Body of pancreas (tissue), 4 donors: ENCODE results near the gene NXPH1. TPM values are rescaled to one million over a fixed set of nuclear protein-coding genes. Genes with fewer than 3 reads are reported as not detected.

Experiments used
- ATAC-seq: fragments of 150-250 bp; one replicate; pipeline ENCODE4 v1.9.1; 2016
- DNase-seq, 4 donors: peaks; one replicate each; pipeline ENCODE4 v3.0.0-alpha.2; 2019
- H3K27ac ChIP-seq, 4 donors: fragments of 200-600 bp; sonication (generic); 1 replicate in 3 of 4; 2 replicates in 1 of 4; pipeline versions ENCODE4 v1.5.1 to v1.6.1; 2016 to 2019; ENCODE audit warnings: mild to moderate bottlenecking in 1 of 4, mixed read lengths in 1 of 4, moderate library complexity in 1 of 4
- H3K27me3 ChIP-seq, 2 donors: fragments of 200-600 bp; sonication (generic); one replicate each; pipeline ENCODE4 v1.6.0; 2016; ENCODE audit warnings: mild to moderate bottlenecking in 1 of 2
- H3K36me3 ChIP-seq, 2 donors: fragments of 200-600 bp; sonication (generic); replicated peaks in 1 of 2; 2 replicates each; pipeline ENCODE4 v1.5.1; 2016; ENCODE audit warnings: low read depth in 2 of 2; ENCODE audit not compliant: insufficient read depth in 1 of 2
- H3K4me1 ChIP-seq: fragments of 200-600 bp; sonication (generic); one replicate; pipeline ENCODE4 v1.6.0; 2016
- H3K4me3 ChIP-seq, 2 donors: fragments of 200-600 bp; sonication (generic); 1 replicate in 1 of 2; 2 replicates in 1 of 2; pipeline ENCODE4 v1.5.1; 2016 to 2019
- H3K9me3 ChIP-seq, 3 donors: fragments of 200-600 bp; sonication (generic); 1 replicate in 2 of 3; 2 replicates in 1 of 3; pipeline ENCODE4 v1.5.1; 2016
- CTCF ChIP-seq, 7 experiments: fragments of 450-650 bp in 4 of 7; fragments of 200-600 bp in 3 of 7; sonication (generic) in 3 of 7; IDR thresholded peaks; one replicate each; pipeline ENCODE4 v1.5.1; 2016 to 2019; ENCODE audit warnings: antibody characterized with exemption in 7 of 7
- POLR2A ChIP-seq, 3 donors: fragments of 450-650 bp; IDR thresholded peaks; one replicate each; pipeline ENCODE4 v1.6.1; 2016; ENCODE audit warnings: antibody characterized with exemption in 3 of 3, mild to moderate bottlenecking in 2 of 3
- WGBS, 2 donors: methylation state at CpG; one replicate each; pipeline ENCODE4 v1.1.5; 2017; 5-methylcytosine and 5-hydroxymethylcytosine counted together
- intact Hi-C: fragments of 100-400 bp; cut with DNase I; formaldehyde crosslinking; loops from one replicate; pipeline ENCODE4 v1.15.1; 2023
- total RNA-seq, 2 donors: library from RNA; depleted of rRNA; stranded (reverse); fragments of >200 nt; gene quantifications; one replicate each; pipeline ENCODE4 v1.1.0, GENCODE V29; 2016

Gene NXPH1
- total RNA-seq, 2 donors from 2014 or later: not detected

DNA sequence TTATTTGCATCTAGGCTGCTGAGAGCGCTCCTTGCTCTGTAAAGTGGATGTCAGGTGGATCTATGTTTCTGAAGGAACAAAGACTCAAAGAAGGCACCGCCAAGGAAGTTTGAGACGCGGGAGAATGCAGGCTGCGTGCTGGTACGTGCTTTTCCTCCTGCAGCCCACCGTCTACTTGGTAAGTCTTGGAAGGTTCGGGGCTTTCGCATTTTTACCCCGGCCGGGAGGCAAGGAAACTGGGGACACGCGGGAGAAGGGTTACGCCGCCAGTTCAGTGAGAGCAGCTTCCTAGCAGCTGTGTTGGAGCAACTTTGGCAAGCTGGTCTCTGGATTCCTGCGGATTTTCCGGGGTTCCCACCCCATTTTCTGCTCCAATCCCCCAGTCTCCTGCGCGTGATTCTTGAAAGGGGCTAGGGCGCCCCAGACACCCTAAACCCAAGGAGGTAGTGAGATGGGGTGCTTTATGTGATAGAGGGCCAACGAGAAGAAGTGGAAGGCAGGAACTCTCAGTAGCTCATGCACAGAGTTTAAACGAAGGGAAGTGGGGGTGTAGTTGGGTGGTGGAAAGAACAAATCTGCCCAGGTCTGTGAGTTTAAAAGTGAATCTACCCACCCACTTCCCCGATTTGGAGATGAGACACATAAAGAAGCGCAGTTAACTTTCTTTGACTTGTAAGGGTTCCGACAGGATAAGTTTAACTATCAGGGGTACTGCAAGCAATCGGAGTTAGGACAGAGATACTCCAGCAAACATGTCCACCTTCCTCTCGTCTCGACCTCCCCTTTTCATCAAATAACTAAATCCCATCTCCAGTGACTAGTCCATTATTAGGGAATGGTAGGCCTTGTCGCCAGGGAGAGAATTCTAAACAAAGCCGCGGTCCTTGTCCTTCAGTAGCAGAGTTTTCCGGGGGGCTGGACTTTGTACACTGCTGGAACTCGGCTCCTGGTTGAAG is 2.5 kb downstream of the NXPH1 start:
- 5 to 6% methylated on average over 32 to 33 of the region's 33 CpGs for WGBS, 2 donors

GRCh38 chr7:8436965-8437364 is 3.6 kb downstream of the NXPH1 start:
- ATAC-seq: peak; percentile 59
- WGBS, 2 donors: 0 to 1% methylated on average over 14 to 15 of the region's 15 CpGs
- DNase-seq: peak; percentile 55 to 78 (median 62)
- Histone ChIP-seq H3K4me3 (no peak overlapping the region), H3K27me3 (peaks cover 0 to 41% of the 10 kb centered on the region in 2 donors), H3K9me3 (no peaks in the 10 kb centered on the region), H3K27ac (no peak overlapping the region), H3K36me3 (no peaks in the 10 kb centered on the region), H3K4me1 (peaks cover 36% of the 10 kb centered on the region)
- intact Hi-C loops: no loop called here
- TF ChIP-seq CTCF (IDR thresholded peaks at IDR 0.05): peak; percentile 66 to 86 (median 70)
- no peak for TF ChIP-seq POLR2A (IDR thresholded peaks at IDR 0.05)

More for the DNA sequence above, 2.5 kb downstream of the NXPH1 start:
- ATAC-seq (no peak), DNase-seq (no peak)
- Histone ChIP-seq H3K36me3 (no peaks in the 10 kb centered on the region), H3K27ac (no peak overlapping the region), H3K4me1 (peaks cover 36% of the 10 kb centered on the region), H3K9me3 (no peaks in the 10 kb centered on the region), H3K4me3 (no peak overlapping the region), H3K27me3 (peaks cover 0 to 38% of the 10 kb centered on the region in 2 donors)
- intact Hi-C loops: no loop called here
- no peak for TF ChIP-seq POLR2A (IDR thresholded peaks at IDR 0.05)
- TF ChIP-seq CTCF (IDR thresholded peaks at IDR 0.05): no peak

DNA sequence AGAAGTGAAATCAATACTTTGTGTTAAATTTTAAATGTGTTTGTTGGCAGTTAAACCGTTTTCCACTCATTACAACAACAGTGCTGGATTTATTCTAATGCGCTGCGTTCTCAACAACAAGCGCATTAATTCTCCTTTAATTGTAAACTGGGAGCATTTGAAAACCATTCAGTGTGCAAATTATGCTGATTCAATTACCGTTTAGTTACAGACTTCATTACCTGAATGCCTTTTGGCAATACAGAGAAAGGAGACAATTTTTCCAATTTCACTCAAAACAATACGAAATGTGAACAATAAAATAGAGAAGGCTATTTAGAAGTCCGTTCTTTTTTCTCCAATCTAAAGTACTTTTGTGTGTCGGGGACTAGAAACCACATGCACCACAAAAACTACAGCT is 4.2 kb downstream of the NXPH1 start:
- Histone ChIP-seq H3K36me3 (no peaks in the 10 kb centered on the region), H3K9me3 (no peaks in the 10 kb centered on the region), H3K27ac (no peak overlapping the region), H3K4me1 (peaks cover 40% of the 10 kb centered on the region), H3K4me3 (no peak overlapping the region), H3K27me3 (peaks cover 0 to 48% of the 10 kb centered on the region in 2 donors)
- no peak for DNase-seq
- no peak for ATAC-seq
- TF ChIP-seq POLR2A (IDR thresholded peaks at IDR 0.05) (no peak), CTCF (IDR thresholded peaks at IDR 0.05) (no peak)
- intact Hi-C loops: no loop called here
- WGBS, 2 donors: 2 to 4% methylated on average over 8 of the region's 8 CpGs

- Histone ChIP-seq H3K4me1 (peaks cover 32% of the 10 kb centered on the region), H3K27ac (no peak overlapping the region), H3K4me3 (no peak overlapping the region), H3K9me3 (no peaks in the 10 kb centered on the region), H3K36me3 (no peaks in the 10 kb centered on the region), H3K27me3 (peaks cover 0 to 45% of the 10 kb centered on the region in 2 donors)
- WGBS, 2 donors: 9 to 15% methylated on average over 8 of the region's 8 CpGs
- intact Hi-C loops: loop anchor here (10.0 kb wide), 2 partner anchors 64 to 284 kb away; no protein-coding TSS in a partner anchor
- DNase-seq: no peak
- ATAC-seq: no peak
- TF ChIP-seq CTCF (IDR thresholded peaks at IDR 0.05): no peak
- TF ChIP-seq POLR2A (IDR thresholded peaks at IDR 0.05): no peak
Observed at GRCh38 chr7:8440670-8441069, 7.3 kb downstream of the NXPH1 start.
